Testis (tissue), 3 donors: Measurements from ENCODE around the gene KRTAP9-2. TPM values are rescaled to one million over a fixed set of nuclear protein-coding genes. Genes with fewer than 3 reads are reported as not detected.
"Not testable (repeated sequence)": the region's sequence is repeated elsewhere in the genome, so short reads cannot be mapped to it uniquely, and the experiment has no call there.

Experiments
- DNase-seq: peaks from one replicate; pipeline ENCODE4 v3.0.0-alpha.2; 2019
- H3K27ac ChIP-seq, 2 donors: fragments of 200-600 bp; sonication (generic); one replicate each; pipeline ENCODE4 v1.5.1; 2019
- H3K27me3 ChIP-seq: fragments of 200-600 bp; sonication (generic); one replicate; pipeline ENCODE4 v1.5.1; 2019
- H3K36me3 ChIP-seq: fragments of 200-600 bp; sonication (generic); one replicate; pipeline ENCODE4 v1.5.1; 2017; ENCODE audit warnings: low read depth; ENCODE audit errors: missing control alignments
- H3K4me1 ChIP-seq: fragments of 200-600 bp; sonication (generic); one replicate; pipeline ENCODE4 v1.5.1; 2019
- H3K4me3 ChIP-seq, 2 donors: fragments of 200-600 bp; sonication (generic); one replicate each; pipeline ENCODE4 v1.5.1; 2017 to 2019
- H3K9me3 ChIP-seq: fragments of 200-600 bp; sonication (generic); one replicate; pipeline ENCODE4 v1.5.1; 2017
- POLR2A ChIP-seq: fragments of 450-650 bp; IDR thresholded peaks from one replicate; pipeline ENCODE4 v1.6.1; 2017; ENCODE audit warnings: antibody characterized with exemption, mild to moderate bottlenecking, moderate library complexity
- WGBS, 2 donors: methylation state at CpG; one replicate each; pipeline ENCODE4 v1.1.5; 2018; 5-methylcytosine and 5-hydroxymethylcytosine counted together
- intact Hi-C: fragments of 100-400 bp; cut with DNase I; formaldehyde crosslinking; loops from one replicate; pipeline ENCODE4 v1.15.1; 2023; ENCODE audit warnings: low total_unique reads
- polyA plus RNA-seq: library from polyadenylated mRNA; stranded (reverse); fragments of 350-450 nt; fragmentation: Illumina TruSeq; extraction: RNeasy Lipid Tissue Mini Kit (QIAGEN cat#74804); gene quantifications from one replicate; pipeline ENCODE4 v1.2.3, GENCODE V29; 2014; ENCODE audit warnings: low read depth, low replicate concordance; ENCODE audit not compliant: insufficient read depth
- total RNA-seq, 2 donors: library from RNA; depleted of rRNA; stranded (reverse); fragments of >200 nt; gene quantifications; one replicate each; pipeline ENCODE4 v1.2.3, GENCODE V29; 2016
- TF ChIP-seq, protein P1 (sequence below), 3 experiments: fragments of 450-650 bp in 2 of 3; fragments of 200-600 bp in 1 of 3; sonication (generic) in 1 of 3; IDR thresholded peaks; one replicate each; pipeline ENCODE4 v1.5.1; 2016 to 2019; ENCODE audit warnings: antibody characterized with exemption in 3 of 3, mild to moderate bottlenecking in 2 of 3, moderate library complexity in 1 of 3

Gene KRTAP9-2
- total and polyA plus RNA-seq, 3 donors from 2014 or later, result not detected

DNA sequence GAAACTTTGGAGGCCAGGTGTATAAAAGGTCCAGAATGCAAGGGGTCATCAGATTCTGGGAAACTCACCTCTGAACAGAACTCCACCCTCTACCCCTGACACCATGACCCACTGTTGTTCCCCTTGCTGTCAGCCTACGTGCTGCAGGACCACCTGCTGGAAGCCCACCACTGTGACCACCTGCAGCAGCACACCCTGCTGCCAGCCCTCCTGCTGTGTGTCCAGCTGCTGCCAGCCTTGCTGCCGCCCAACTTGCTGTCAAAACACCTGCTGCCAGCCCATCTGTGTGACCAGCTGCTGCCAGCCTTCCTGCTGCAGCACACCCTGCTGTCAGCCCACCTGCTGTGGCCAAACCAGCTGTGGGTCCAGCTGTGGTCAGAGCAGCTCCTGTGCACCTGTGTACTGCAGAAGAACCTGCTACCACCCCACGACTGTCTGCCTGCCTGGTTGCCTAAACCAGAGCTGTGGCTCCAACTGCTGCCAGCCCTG lies 11.5 kb downstream of the KRTAP9-2 start, which contains the start of gene KRTAP9-8:
Gene KRTAP9-8 (plus strand): TSS at position 51 of the 489 bp plus-strand sequence. CDS start 53 bp downstream, at position 104.
- H3K4me1 ChIP-seq, H3K4me3 ChIP-seq, H3K27ac ChIP-seq, DNase-seq, H3K27me3 ChIP-seq, intact Hi-C loops, H3K9me3 ChIP-seq, H3K36me3 ChIP-seq: not testable (repeated sequence)
- 57 to 73% methylated on average over 1 to 3 of the region's 3 CpGs for WGBS, 2 donors

DNA sequence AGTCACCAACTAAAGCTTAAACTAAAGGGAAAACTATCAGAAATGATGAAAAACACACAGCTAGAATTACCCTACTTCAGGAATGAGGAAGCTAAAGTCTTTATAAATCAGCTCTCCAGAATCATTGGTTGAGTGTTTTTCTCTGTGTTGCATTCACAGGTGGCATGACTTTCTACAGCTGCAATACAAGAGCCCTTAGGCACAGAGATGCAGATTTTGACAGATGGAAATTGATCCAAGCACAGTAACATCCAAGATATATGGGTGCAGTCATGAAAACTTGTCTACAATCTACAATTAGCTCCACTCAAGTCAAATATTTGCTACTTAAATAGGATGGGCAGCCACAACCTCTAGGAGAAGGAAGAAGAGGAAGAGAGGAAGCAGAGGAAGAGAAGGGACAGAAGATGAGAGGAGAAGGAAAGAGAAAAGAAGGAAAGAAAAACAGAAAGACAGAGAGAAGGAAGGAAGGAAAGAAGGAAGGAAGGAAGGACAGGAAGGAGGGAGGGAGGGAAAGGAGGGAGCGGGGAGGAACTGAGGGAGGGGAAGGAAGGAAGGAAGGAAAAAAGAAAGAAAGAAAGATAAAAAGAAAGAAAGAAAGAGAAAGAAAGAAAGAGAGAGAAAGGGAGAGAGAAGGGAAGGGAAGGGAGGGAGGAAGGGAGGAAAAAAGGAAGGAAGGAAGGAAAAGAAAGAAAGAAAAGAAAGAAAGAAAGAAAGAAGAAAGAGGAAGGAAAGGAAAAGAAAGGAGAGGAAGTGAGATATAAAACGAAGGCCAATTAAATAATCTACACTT lies 20.7 kb downstream of the KRTAP9-2 start:
- H3K27me3 ChIP-seq, H3K9me3 ChIP-seq, H3K27ac ChIP-seq, H3K4me3 ChIP-seq, H3K4me1 ChIP-seq, H3K36me3 ChIP-seq, intact Hi-C loops, DNase-seq: not testable (repeated sequence)
- WGBS, 2 donors, result 44 to 50% methylated on average over 2 of the region's 2 CpGs

DNA sequence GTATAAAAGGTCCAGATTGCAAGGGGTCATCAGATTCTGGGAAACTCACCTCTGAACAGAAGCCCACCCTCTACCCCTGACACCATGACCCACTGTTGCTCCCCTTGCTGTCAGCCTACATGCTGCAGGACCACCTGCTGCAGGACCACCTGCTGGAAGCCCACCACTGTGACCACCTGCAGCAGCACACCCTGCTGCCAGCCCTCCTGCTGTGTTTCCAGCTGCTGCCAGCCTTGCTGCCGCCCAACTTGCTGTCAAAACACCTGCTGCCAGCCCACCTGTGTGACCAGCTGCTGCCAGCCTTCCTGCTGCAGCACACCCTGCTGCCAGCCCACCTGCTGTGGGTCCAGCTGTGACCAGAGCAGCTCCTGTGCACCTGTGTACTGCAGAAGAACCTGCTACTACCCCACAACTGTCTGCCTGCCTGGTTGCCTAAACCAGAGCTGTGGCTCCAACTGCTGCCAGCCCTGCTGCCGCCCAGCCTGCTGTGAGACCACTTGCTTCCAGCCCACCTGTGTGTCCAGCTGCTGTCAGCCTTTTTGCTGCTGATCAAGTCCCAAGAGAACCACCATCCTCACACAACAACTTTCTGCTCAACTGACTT lies 23.3 kb downstream of the KRTAP9-2 start, which contains the start of gene KRTAP9-4:
Gene KRTAP9-4 (plus strand): TSS at position 51 of the 604 bp plus-strand sequence. CDS start 34 bp downstream, at position 85.
- 69 to 78% methylated on average over 1 of the region's 2 CpGs for WGBS, 2 donors
- H3K27me3 ChIP-seq, H3K36me3 ChIP-seq, H3K4me1 ChIP-seq, H3K27ac ChIP-seq, H3K9me3 ChIP-seq, H3K4me3 ChIP-seq, intact Hi-C loops, DNase-seq: not testable (repeated sequence)

DNA sequence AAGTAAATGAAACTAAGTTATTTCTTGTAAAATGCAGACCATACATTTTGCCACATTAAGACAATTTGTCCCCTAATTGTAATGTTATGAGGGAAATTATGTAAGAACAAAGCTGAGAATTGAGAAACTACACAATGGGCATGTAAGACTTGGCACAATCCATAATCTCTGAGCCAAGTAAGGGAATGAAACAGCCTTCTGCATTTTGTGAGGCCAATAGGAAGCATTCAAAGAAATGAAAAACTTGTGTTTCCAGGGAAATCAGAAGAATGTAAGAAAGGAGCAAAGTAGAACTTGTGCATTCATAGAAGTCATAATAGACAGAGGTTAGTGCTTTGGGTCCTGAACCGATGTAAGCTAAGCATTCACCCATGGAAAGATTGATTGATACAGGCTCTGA lies 24.8 kb downstream of the KRTAP9-2 start:
- DNase-seq, result no peak
- H3K9me3 ChIP-seq, result no peaks in the 10 kb centered on the region
- no peak for TF ChIP-seq POLR2A
- TF ChIP-seq, protein P1, sequence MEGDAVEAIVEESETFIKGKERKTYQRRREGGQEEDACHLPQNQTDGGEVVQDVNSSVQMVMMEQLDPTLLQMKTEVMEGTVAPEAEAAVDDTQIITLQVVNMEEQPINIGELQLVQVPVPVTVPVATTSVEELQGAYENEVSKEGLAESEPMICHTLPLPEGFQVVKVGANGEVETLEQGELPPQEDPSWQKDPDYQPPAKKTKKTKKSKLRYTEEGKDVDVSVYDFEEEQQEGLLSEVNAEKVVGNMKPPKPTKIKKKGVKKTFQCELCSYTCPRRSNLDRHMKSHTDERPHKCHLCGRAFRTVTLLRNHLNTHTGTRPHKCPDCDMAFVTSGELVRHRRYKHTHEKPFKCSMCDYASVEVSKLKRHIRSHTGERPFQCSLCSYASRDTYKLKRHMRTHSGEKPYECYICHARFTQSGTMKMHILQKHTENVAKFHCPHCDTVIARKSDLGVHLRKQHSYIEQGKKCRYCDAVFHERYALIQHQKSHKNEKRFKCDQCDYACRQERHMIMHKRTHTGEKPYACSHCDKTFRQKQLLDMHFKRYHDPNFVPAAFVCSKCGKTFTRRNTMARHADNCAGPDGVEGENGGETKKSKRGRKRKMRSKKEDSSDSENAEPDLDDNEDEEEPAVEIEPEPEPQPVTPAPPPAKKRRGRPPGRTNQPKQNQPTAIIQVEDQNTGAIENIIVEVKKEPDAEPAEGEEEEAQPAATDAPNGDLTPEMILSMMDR (IDR thresholded peaks at IDR 0.05), result no peak
- intact Hi-C loops, result no loop called here
- WGBS, 2 donors, result 88 to 93% methylated on average over 1 of the region's 1 CpG
- no peaks in the 10 kb centered on the region for H3K36me3 ChIP-seq
- no peak overlapping the region for H3K4me3 ChIP-seq
- H3K27me3 ChIP-seq, result no peaks in the 10 kb centered on the region
- H3K27ac ChIP-seq, result no peak overlapping the region
- H3K4me1 ChIP-seq, result no peaks in the 10 kb centered on the region

DNA sequence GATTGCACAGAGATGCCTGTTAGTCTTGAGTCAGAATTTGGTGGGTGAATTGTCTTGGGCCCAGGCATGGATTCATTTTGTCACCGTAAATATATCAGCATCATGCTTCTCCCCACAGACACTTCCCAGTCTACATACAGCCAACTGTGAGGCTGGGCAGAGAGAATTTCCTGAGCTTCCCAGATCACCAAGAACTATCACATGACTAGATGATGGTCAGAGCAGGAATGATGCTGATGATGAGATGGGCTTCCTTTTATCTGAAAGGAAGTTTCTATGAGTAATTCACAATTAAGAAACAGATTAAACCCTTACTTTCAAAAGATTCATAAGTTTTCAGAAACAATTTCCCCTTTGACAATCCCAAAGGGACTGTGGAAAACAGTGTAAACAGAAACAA lies 28.4 kb downstream of the KRTAP9-2 start:
- no peaks in the 10 kb centered on the region for H3K9me3 ChIP-seq
- no peak overlapping the region for H3K27ac ChIP-seq
- H3K4me3 ChIP-seq, result no peak overlapping the region
- intact Hi-C loops, result no loop called here
- no peaks in the 10 kb centered on the region for H3K27me3 ChIP-seq
- H3K36me3 ChIP-seq, result no peaks in the 10 kb centered on the region
- 0% methylated on average over 1 of the region's 1 CpG; no CpG with 5 or more reads in 1 of the 2 donors for WGBS, 2 donors
- DNase-seq, result no peak
- no peaks in the 10 kb centered on the region for H3K4me1 ChIP-seq
- no peak for TF ChIP-seq POLR2A
- TF ChIP-seq, protein P1 (IDR thresholded peaks at IDR 0.05), result no peak

DNA sequence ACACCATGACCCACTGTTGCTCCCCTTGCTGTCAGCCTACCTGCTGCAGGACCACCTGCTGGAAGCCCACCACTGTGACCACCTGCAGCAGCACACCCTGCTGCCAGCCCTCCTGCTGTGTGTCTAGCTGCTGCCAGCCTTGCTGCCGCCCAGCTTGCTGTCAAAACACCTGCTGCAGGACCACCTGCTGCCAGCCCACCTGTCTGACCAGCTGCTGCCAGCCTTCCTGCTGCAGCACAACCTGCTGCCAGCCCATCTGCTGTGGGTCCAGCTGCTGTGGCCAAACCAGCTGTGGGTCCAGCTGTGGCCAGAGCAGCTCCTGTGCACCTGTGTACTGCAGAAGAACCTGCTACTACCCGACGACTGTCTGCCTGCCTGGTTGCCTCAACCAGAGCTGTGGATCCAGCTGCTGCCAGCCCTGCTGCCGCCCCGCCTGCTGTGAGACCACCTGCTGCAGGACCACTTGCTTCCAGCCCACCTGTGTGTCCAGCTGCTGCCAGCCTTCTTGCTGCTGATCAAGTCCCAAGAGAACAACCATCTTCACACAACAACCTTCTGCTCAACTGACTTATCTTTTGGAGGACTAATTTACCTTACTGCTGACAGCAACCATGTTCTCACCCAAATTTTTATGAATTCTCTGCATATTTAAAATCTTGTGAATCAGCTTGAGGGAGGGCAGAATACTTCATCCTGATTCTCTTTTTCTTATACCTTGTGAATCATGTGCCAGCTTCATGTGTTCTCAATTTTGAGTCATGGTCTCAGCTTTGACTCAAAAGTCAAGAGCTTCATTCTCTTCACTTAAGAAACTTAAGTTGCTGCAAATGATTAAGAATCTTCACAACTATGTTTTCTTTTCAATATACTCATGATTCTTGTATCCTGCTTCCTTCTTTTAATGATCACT lies 29.2 kb downstream of the KRTAP9-2 start, which contains the start of gene KRTAP9-9:
Gene KRTAP9-9 (plus strand): TSS at position 4 of the 910 bp plus-strand sequence.
- WGBS, 2 donors, result 90 to 93% methylated on average over 4 of the region's 5 CpGs
- DNase-seq, H3K36me3 ChIP-seq, H3K9me3 ChIP-seq, intact Hi-C loops, H3K4me3 ChIP-seq, H3K27ac ChIP-seq, H3K4me1 ChIP-seq, H3K27me3 ChIP-seq: not testable (repeated sequence)
